Measurements from ENCODE around the gene ANKS3.

Gene ANKS3

DNA sequence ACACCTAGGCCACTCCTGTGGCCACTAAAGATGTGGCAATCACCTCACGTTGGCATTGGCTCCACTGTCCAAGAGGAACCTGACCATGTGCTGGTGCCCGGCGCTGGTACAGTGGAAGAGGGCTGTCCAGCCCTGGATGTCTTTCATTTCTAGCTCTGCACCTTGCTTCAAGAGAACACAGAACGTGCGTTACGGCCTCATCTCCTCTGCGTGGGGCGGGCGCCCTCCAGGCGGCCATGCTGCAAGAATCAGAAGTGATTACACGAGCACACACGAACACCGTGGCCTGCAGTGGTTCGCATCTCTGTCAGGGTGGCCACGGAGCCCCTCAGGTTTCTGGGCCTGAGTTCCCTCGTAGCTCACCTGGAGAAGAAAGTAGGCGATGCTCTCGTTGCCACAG is 7.5 kb downstream of the ANKS3 start:
- no peak for DNase-seq (ENCODE audit: low read depth in 3 of 3, low spot score in 1 of 3)

- DNase-seq (ENCODE audit: low read depth in 3 of 3, low spot score in 1 of 3), result no peak
Observed at GRCh38 chr16:4724661-4725270, 9.3 kb downstream of the ANKS3 start.

- no peak for DNase-seq (ENCODE audit: low read depth in 3 of 3, low spot score in 1 of 3)
Observed at GRCh38 chr16:4723071-4723767, 10.9 kb downstream of the ANKS3 start.

DNA sequence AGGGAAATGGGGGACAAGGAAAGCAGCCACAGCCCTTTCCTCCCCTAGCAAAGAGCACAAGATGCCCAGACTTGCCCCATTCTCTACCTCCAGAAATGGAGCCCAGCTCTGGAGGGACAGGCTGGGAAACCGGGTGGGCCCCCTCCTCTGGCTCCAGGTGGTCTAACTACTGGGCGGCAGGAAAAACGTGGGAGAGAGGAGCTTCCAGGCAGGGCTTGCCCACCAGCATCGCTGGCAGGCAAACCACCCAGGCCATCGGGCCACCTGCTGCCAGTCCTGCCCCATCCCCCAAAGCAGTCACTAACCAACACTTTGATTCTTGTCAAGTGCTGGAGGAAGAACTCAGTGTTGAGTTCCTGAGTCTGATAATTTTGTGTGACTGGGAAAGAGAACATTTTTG is 15.6 kb downstream of the ANKS3 start:
- no peak for DNase-seq (ENCODE audit: low read depth in 3 of 3, low spot score in 1 of 3)

GRCh38 chr16:4714996-4715395 is 19.1 kb downstream of the ANKS3 start:
- no peak for DNase-seq (ENCODE audit: low read depth in 3 of 3, low spot score in 1 of 3)

DNA sequence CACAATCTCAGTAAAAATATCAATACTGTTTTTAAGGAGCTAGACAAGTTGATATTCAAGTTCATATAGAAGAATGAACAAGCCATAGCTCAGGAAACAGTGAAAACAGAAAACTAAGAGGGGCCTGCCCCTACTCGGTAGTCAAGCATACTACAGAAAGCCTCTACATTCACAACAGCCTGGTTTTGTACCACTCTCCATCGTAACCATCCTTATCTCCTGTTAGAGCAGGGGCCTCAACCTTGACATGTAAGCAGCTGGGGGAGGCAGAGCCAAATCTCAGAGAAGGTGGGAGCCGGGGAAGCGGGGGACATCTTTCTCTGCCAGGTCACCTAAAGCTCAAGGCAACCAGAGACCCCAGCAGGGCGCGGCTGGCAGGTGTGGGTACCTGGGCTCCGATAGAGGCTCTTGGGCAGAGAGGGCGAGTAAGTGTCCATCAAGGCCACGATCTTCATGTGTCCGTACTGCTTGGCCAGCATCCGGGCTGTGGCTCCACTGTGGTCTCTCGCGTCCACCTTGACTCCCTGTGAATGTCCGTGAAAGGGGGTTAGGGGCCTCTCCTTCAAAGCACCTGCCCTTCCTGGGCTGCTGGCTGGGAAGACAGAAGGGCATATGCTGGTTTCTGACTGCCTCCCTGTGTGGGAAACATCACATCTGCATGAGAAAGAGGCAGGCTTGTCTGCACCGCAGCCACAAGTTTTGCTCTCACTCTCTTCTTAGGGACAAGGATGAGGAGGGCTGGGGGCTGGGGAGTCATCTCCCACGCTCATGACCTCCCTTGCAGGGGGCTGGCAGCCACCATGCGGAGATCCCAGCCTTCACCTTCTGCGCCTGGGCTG is 20.2 kb downstream of the ANKS3 start:
- DNase-seq (ENCODE audit: low read depth in 3 of 3, low spot score in 1 of 3), result no peak

- no peak for DNase-seq (ENCODE audit: low read depth in 3 of 3, low spot score in 1 of 3)
Observed at GRCh38 chr16:4709481-4709880, 24.6 kb downstream of the ANKS3 start.

GRCh38 chr16:4706871-4707270 is 27.2 kb downstream of the ANKS3 start:
- no peak for DNase-seq (ENCODE audit: low read depth in 3 of 3, low spot score in 1 of 3)

DNA sequence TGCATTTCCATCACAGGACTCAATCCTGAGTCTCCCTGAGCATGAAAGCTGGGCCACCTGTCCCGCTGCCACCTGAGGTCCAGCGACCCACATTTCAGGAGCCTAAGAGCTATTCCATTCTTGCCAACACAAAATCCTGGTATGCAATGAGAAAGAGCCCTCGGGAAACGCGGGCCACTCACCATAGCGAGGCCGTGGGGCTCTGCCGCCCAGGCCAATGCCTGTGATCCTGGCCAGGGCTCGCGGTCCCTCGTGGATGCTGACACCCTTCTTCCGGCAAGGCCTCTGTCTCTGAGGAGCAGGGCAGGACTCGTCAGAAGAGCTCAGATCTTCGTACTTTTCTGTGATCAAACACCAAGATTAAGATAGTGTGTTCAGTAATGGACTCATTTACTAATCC is 29.2 kb downstream of the ANKS3 start:
- DNase-seq (ENCODE audit: low read depth in 3 of 3, low spot score in 1 of 3), result no peak

DNA sequence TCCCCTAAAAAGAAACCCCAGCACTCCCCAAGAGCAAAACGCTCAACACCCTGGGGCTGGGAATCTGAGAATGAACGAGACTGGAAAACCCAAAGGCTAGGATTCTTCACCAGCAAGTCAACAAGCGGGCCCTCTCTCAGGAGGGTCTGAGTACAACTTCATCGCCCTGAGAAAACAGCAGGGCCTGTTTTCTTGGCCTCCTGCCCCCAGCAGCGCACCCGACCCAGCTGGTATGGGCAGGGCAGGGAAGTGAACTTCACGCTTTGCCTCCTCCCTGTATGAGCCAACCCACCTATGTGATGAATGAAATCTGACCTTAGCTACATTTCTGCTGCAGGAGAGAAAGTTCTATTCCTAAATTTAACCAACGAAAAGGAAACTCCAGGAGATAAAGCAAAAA is 29.6 kb downstream of the ANKS3 start:
- no peak for DNase-seq (ENCODE audit: low read depth in 3 of 3, low spot score in 1 of 3)

DNA sequence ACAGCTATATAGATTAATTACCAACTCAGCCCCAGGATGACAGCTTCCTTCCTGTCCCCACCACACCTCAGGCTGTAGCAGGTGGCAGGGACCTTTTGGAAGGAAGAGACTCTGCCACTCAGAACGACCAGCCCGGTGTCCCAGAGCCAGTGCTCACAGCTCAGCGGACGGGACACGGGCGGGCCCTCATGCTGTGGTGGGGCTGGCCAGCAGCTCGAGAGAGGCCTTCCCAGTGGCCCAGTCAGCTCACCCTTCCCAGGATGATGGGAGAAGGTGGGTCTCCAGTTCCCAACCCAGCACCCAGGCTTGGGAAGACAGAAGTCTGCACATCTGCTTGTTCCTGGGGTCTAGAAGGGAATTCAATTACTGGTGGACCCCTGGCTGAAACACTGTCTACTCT is 30.2 kb downstream of the ANKS3 start:
- no peak for DNase-seq (ENCODE audit: low read depth in 3 of 3, low spot score in 1 of 3)

DNA sequence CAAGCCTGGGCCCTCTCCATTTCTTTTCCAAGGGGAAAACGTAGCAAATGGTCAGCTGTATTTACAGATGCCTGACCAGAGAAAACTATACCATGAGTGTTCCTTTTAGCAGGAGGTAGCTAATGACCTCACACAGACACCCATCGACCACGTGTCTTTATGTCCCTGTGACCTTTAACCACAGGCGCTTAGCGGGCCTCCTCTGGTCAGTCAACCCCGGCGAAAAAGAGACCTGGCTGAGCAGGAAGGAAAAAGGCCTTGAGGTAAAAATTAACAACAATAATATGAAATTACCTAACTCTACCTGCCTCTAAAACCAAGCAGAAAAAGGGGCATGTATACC is 31.6 kb downstream of the ANKS3 start:
- no peak for DNase-seq (ENCODE audit: low read depth in 3 of 3, low spot score in 1 of 3)

GRCh38 chr16:4701791-4702465 is 32.1 kb downstream of the ANKS3 start:
- DNase-seq (ENCODE audit: low read depth in 3 of 3, low spot score in 1 of 3), result no peak

DNA sequence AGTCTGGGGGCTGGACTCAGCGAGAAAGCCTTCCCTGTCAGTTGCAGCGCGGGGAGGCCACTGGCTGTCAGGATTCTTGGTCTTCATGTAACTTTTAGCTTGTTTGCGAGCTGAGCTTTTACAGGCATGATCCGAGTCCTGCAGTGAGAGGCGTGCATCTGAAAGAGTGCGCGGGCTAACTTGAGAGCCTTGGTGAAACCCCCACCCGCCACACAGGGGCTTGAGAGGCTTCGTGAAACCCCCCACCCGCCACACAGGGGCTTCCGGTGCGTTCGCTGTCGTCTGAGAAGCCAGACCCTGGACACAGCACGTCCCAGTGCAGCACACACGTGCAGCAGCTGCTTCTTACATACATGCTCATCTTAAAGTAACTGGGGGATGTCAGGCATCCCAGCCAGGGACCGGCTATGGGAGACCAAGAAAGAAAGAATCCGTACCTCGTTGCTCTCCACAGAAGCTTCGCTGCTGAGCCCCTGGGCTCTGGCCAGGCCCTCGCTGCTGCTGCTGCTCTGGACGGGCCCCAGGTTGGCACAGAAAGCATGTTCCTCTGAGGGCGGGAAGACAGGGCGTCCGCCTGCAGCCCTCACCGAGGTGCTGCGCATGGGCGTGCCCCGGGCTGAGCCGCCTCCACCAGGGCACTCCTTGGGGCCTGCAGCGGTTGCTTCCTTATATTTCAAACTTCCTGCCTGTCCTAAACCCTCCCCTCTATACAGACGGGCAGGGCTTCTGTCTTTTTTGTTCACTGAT is 32.9 kb downstream of the ANKS3 start:
- DNase-seq (ENCODE audit: low read depth in 3 of 3, low spot score in 1 of 3), result no peak

DNA sequence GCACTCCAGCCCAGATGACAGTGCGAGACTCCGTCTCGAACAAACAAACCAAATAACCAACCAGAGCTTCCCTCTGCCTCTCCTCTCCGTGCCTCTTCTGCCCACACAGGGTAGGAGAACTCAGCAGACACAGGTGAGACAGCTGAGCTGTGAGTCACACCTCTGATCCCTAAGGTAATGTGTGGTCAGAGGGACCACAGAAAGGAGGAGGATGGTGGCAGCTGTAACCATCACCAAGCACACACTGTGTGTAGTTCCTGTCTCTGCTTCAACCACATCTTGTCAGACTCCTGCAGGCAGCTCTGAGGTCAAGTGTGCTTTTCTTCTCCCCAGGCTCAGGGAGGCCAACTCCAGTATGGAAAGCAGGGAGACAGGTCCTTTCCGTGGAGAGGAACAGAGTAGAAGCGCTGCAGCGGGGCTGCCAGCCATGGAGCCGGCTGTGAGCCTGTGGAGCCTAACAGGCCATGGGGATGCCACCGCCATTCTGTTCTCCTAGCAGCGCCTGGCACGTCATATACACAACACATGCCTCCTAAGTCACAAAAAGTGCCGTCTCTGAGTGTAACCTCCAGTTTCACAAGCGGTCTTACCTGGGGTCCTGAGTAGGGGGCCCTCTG is 33.6 kb downstream of the ANKS3 start:
- DNase-seq (ENCODE audit: low read depth in 3 of 3, low spot score in 1 of 3), result no peak

GRCh38 chr16:4699046-4699556 is 35.0 kb downstream of the ANKS3 start:
- no peak for DNase-seq (ENCODE audit: low read depth in 3 of 3, low spot score in 1 of 3)

- DNase-seq (ENCODE audit: low read depth in 3 of 3, low spot score in 1 of 3), result no peak
Observed at GRCh38 chr16:4698321-4699045, 35.6 kb downstream of the ANKS3 start.

- no peak for DNase-seq (ENCODE audit: low read depth in 3 of 3, low spot score in 1 of 3)
Observed at GRCh38 chr16:4697848-4698291, 36.2 kb downstream of the ANKS3 start.

DNA sequence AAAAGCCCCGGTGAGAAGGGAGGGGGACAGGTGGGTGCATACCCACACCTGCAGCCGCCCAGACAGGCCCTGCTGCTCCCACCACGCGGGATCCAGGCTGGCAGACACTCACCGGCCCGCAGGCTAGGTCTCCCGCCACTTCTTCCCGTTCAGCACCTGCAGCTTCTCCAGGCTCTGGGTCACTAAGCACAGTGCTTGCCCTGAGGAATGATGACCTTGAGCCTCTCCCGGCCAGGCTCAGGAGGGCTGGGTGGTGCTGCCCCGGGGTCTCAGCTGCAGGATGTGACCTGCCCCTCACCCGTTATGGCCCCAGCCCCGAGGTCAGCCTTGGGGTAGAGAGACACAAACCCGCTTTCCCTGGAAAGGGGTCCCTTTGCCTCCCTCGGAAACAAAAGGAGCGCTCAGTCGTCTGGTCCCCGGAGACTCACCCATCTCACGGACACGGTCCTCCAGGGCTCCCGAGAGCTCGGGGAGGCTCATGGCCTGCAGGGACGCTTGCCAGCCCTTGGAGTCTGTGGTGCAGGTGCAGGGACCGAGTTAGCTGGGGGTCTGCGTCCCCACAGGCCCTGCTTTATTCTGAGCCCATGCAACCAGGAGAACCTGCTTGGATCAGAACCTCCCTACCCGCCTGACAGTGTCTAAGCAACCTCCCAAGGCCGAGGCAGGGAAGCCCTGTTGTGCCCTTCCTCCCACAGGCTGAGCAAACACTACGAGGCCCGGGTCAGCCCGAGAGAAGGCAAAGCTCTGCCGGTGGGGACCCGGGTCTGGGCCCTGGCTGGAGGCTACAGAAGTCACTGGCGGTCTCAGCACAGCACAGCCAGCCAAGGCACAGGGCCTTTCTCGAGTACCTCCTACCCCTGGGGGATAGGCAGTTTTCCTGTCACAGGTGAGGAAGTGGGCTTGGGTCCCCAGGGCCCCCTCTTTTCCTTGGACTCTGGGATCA is 36.9 kb downstream of the ANKS3 start:
- no peak for DNase-seq (ENCODE audit: low read depth in 3 of 3, low spot score in 1 of 3)
